Sigmoid colon (tissue), 7 donors: ENCODE measurements around the gene TDO2. TPM values are rescaled to one million over a fixed set of nuclear protein-coding genes. Genes with fewer than 3 reads are reported as not detected.

Experiments
- DNase-seq: peaks from one replicate; pipeline ENCODE4 v3.0.0-alpha.2; 2019
- H3K27ac ChIP-seq, 4 donors: fragments of 200-600 bp; sonication (generic); one replicate each; pipeline ENCODE4 v1.5.1; 2016 to 2019; ENCODE audit warnings: mild to moderate bottlenecking in 1 of 4
- H3K27me3 ChIP-seq, 3 donors: fragments of 200-600 bp; sonication (generic); one replicate each; pipeline ENCODE4 v1.5.1; 2019; ENCODE audit warnings: mild to moderate bottlenecking in 1 of 3
- H3K36me3 ChIP-seq, 4 donors: fragments of 200-600 bp; sonication (generic); one replicate each; pipeline ENCODE4 v1.5.1; 2016 to 2019
- H3K4me1 ChIP-seq, 4 donors: fragments of 200-600 bp; sonication (generic); one replicate each; pipeline ENCODE4 v1.5.1; 2017 to 2019
- H3K4me3 ChIP-seq, 4 donors: fragments of 200-600 bp; sonication (generic); one replicate each; pipeline ENCODE4 v1.5.1; 2017 to 2019; ENCODE audit warnings: mild to moderate bottlenecking in 2 of 4, moderate library complexity in 1 of 4
- H3K9me3 ChIP-seq, 4 donors: fragments of 200-600 bp in 3 of 4; sonication (generic) in 3 of 4; one replicate each; pipeline versions ENCODE4 v1.5.1 to v1.6.1; 2013 to 2019
- CTCF ChIP-seq, 4 experiments: fragments of 450-650 bp in 3 of 4; fragments of 200-600 bp in 1 of 4; IDR thresholded peaks; one replicate each; pipeline ENCODE4 v1.5.1; 2016 to 2019; ENCODE audit warnings: antibody characterized with exemption in 4 of 4, mild to moderate bottlenecking in 3 of 4, moderate library complexity in 2 of 4
- EP300 ChIP-seq, 4 donors: sonication (generic); formaldehyde crosslinking; IDR thresholded peaks; one replicate each; pipeline ENCODE4 v1.6.1; 2017; ENCODE audit warnings: antibody characterized with exemption in 4 of 4
- POLR2A ChIP-seq, 2 donors: fragments of 450-650 bp; IDR thresholded peaks; one replicate each; pipeline ENCODE4 v1.6.1; 2016; ENCODE audit warnings: antibody characterized with exemption in 2 of 2, mild to moderate bottlenecking in 2 of 2, moderate library complexity in 2 of 2
- POLR2AphosphoS5 ChIP-seq, 4 donors: sonication (generic); formaldehyde crosslinking; IDR thresholded peaks; one replicate each; pipeline ENCODE4 v1.6.1; 2017; ENCODE audit warnings: antibody characterized with exemption in 4 of 4
- WGBS, 2 donors: extraction: QIAGEN DNeasy Blood & Tissue Kit; methylation state at CpG; one replicate each; pipeline ENCODE4 v1.1.7; 2013; 5-methylcytosine and 5-hydroxymethylcytosine counted together
- intact Hi-C: fragments of 100-400 bp; cut with DNase I; formaldehyde crosslinking; loops from one replicate; pipeline ENCODE4 v1.15.1; 2023
- polyA plus RNA-seq, 3 donors: library from polyadenylated mRNA; stranded (reverse); fragments of 200-250 nt; gene quantifications; one replicate each; pipeline ENCODE4 v1.2.3, GENCODE V29; 2013
- total RNA-seq, 4 donors: library from RNA; depleted of rRNA; stranded (reverse); fragments of >200 nt; gene quantifications; one replicate each; pipeline ENCODE4 v1.1.0, GENCODE V29; 2016
- donor health status: healthy with polysubstance abuse.
- donor health status: Bipolar disorder and iron deficiency.
- donor health status: healthy.

The TDO2 gene
- total RNA-seq (under 1 TPM in 2 of 4 donors, not detected in 2; 0.36 to 0.49 TPM), polyA plus RNA-seq (1 to 10 TPM in 1 of 3 donors, not detected in 2; 5.4 TPM)

- intact Hi-C loops: no loop called here
- Histone ChIP-seq H3K9me3 (no peaks in the 10 kb centered on the region), H3K36me3 (no peaks in the 10 kb centered on the region), H3K27me3 (no peaks in the 10 kb centered on the region), H3K4me1 (peaks cover 0 to 13% (median 5%) of the 10 kb centered on the region in 4 donors), H3K27ac (no peak within 1 kb of the TSS), H3K4me3 (no peak within 1 kb of the TSS)
- DNase-seq: no peak
- WGBS, 2 donors: 35 to 64% methylated on average over 1 of the region's 1 CpG
- TF ChIP-seq EP300 (IDR thresholded peaks at IDR 0.05) (no peak), CTCF (IDR thresholded peaks at IDR 0.05) (no peak), POLR2A (IDR thresholded peaks at IDR 0.05) (no peak), POLR2AphosphoS5 (IDR thresholded peaks at IDR 0.05) (no peak)
Measured at GRCh38 chr4:155903453-155903852, at the start of gene TDO2. Gene TDO2, plus strand, starts transcription at chr4:155903696. Its CDS starts 63 bp downstream, at chr4:155903759.

- TF ChIP-seq EP300 (IDR thresholded peaks at IDR 0.05) (no peak), POLR2AphosphoS5 (IDR thresholded peaks at IDR 0.05) (no peak), POLR2A (IDR thresholded peaks at IDR 0.05) (no peak), CTCF (IDR thresholded peaks at IDR 0.05) (no peak)
- H3K27ac ChIP-seq: no peak overlapping the region
- no peaks in the 10 kb centered on the region for H3K9me3 ChIP-seq
- no peaks in the 10 kb centered on the region for H3K27me3 ChIP-seq
- intact Hi-C loops: no loop called here
- no peaks in the 10 kb centered on the region for H3K36me3 ChIP-seq
- H3K4me1 ChIP-seq: no peaks in the 10 kb centered on the region
- H3K4me3 ChIP-seq: no peak overlapping the region
- WGBS, 2 donors: 65 to 74% methylated on average over 6 of the region's 6 CpGs
- DNase-seq: no peak
Measured at GRCh38 chr4:155854582-155855226, 48.8 kb upstream of the TDO2 start.

GRCh38 chr4:155855897-155856296 is 47.6 kb upstream of the TDO2 start:
- H3K27me3 ChIP-seq: no peaks in the 10 kb centered on the region
- H3K4me1 ChIP-seq: no peaks in the 10 kb centered on the region
- intact Hi-C loops: no loop called here
- H3K4me3 ChIP-seq: no peak overlapping the region
- no peak overlapping the region for H3K27ac ChIP-seq
- no peaks in the 10 kb centered on the region for H3K9me3 ChIP-seq
- no peak for TF ChIP-seq POLR2A (IDR thresholded peaks at IDR 0.05)
- no peak for TF ChIP-seq EP300 (IDR thresholded peaks at IDR 0.05)
- TF ChIP-seq CTCF (IDR thresholded peaks at IDR 0.05): no peak
- no peak for TF ChIP-seq POLR2AphosphoS5 (IDR thresholded peaks at IDR 0.05)
- no peaks in the 10 kb centered on the region for H3K36me3 ChIP-seq
- WGBS, 2 donors: 70 to 81% methylated on average over 2 of the region's 2 CpGs
- DNase-seq: no peak

- H3K27me3 ChIP-seq: no peaks in the 10 kb centered on the region
- no peaks in the 10 kb centered on the region for H3K9me3 ChIP-seq
- H3K4me3 ChIP-seq: no peak within 1 kb of the TSS
- intact Hi-C loops: no loop called here
- no peaks in the 10 kb centered on the region for H3K36me3 ChIP-seq
- H3K4me1 ChIP-seq: no peaks in the 10 kb centered on the region
- TF ChIP-seq POLR2AphosphoS5 (IDR thresholded peaks at IDR 0.05): no peak
- TF ChIP-seq CTCF (IDR thresholded peaks at IDR 0.05): no peak
- TF ChIP-seq POLR2A (IDR thresholded peaks at IDR 0.05): no peak
- TF ChIP-seq EP300 (IDR thresholded peaks at IDR 0.05): no peak
- no peak within 1 kb of the TSS for H3K27ac ChIP-seq
- DNase-seq: no peak
- WGBS, 2 donors: 0 to 46% methylated on average over 1 of the region's 1 CpG
Measured at GRCh38 chr4:155866177-155866576, 37.3 kb upstream of the TDO2 start, which contains the start of gene ASIC5. Gene ASIC5, minus strand, starts transcription at chr4:155866277. Its CDS starts 51 bp downstream, at chr4:155866226.
